Activated CD8-positive, alpha-beta memory T cell treated with anti-CD3 and anti-CD28 coated beads for 4 hours (primary cell): ENCODE measurements around the gene ADAMTS17.

ENCODE experiments used
- DNase-seq, 2 donors: peaks; one replicate each; pipeline ENCODE4 v3.0.0-alpha.2; 2020; ENCODE audit warnings: low read depth in 2 of 2

The ADAMTS17 gene

DNA sequence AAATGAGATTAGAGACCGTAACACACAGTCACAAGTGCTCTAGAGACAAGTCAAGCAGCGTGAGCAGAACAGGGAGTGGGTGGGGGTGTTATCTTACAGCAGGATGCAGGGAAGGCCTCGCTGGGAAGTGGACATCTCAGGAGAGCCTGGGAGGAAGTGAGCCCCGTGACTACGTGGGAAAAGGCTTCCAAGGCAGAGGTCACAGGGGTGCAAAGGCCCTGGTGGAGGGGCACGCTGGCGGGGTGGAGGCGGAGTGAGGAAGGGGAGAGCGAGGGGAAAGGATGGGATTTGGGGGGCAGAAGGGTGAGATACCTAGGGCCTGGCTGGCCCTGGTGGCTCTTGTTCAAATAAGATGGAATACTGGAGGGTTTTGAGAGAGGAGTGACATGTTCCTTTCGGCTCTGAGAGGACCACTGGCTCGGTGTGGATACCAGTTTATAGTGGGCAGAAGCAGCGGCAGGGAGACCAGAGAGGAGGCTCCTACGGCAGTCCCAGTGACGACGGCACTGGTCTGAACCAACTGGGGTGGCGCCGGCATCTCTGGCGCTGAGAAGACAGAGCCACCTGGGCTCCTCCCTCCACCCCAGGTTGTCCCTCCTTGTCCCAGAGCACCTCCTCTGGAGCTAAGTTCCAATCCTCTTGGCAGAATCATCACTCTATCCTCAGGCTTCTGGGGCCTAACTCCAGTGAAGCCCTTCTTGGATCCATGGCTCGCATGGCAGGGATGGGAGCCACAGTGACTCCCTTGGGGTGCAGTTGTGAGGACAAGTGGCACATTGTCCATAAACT is 342.3 kb downstream of the ADAMTS17 start:
- no peak for DNase-seq

DNA sequence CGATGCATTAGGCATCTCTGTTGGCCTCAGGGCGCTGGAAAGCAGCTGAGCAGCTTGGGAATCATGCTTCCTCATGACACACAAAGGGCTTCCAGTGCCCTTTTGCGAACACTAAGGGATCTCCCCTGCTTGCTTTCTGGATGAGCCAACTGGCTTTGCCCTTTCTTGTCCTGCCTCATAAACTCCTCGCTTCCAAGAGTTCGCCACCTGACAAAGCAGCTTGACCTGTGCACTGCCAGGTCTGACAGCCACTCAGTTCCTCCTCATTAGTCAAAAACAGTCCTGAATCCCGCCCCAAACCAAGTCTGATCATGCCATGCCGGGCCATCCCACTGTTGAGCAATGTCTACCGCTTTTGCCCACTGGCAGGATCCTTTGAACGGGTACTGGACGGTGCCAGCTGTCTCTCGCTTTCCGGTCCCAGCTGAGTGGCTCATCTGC is 343.1 kb downstream of the ADAMTS17 start:
- DNase-seq: no peak

- no peak for DNase-seq
Measured at GRCh38 chr15:99997112-99997651, 344.6 kb downstream of the ADAMTS17 start.

DNA sequence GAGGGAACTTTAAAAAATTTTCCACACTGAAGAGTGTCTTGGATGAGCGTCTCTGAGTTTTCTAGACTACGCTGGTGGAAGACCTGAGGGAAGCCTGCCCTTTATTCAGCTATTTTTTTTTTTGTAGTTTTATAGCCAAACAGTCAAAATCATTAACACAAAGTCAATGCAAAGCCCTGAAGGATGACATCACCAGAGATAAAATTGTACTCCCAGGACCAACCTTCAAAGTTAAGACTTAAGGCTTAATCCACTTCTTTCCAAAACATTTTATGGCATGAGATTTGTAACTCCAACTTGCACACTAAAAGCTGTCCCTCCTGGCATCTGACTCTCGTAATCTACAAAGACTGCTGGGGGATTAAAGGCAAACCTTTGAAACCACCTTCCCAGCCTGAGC is 345.1 kb downstream of the ADAMTS17 start:
- no peak for DNase-seq

DNA sequence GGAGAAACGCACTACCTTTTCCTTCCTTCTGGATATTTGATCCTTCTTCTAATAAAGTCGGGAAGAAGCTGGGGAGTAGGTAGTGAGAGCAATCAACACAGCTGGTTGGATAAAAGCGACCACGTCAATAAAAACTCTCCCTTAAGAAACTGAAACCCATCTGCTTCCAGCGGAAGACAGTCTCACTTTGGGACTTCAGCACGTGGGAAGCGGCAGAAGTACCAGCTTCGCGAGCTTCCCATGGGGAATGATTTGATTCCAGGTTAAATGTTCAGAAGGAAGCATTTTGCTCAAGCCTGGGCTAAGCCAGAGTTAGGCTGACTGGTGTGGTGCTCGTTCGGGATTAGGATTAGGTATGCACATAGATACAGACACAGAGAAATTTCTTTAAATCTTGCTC is 346.2 kb downstream of the ADAMTS17 start:
- no peak for DNase-seq

- no peak for DNase-seq
Measured at GRCh38 chr15:99994849-99995248, 346.9 kb downstream of the ADAMTS17 start.

DNA sequence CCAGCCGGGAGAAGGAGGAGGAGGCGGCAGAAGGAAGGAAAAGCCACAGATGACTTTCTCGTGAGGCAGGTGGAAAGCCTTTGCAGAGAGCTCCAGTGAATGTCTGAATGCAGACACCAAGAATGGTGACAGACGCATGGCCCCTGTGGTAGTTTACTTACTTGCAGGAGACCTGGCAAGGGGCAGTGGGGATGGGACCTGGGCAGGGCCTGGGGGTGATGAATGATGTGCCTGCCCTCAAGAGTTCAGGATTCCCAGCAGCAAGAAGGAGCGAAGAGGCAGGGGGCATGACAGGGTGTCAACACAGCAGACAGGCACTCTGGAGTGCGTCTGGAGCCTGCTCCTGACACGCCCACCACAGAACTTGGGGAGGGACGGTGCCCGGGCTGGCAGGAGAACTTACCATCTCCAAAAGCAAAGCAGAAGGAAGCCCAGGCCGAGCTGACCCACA is 348.1 kb downstream of the ADAMTS17 start:
- DNase-seq: no peak

DNA sequence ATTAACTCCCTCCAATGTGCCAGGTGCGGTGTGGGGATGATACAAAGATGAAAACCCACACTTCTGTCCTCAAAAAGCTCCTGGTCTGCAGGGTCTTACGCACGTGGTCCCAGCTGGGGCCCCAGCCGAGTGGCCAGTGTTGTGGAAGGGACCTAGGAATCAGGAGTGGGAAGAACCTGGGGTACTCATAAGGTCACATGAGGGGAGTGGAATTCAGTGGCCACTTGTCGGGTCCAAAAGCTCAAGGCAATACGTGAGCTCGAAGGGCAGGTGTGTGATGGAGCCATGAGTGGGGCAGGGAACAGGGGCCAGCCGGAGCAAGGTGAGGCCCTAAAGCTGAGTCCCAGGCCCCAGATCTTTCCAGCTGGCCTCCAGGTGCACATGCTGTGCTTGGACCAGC is 348.5 kb downstream of the ADAMTS17 start:
- no peak for DNase-seq

- no peak for DNase-seq
Measured at GRCh38 chr15:99992611-99993231, 349.1 kb downstream of the ADAMTS17 start.

- DNase-seq: no peak
Measured at GRCh38 chr15:99989095-99989494, 352.7 kb downstream of the ADAMTS17 start.

- no peak for DNase-seq
Measured at GRCh38 chr15:99987701-99988100, 354.1 kb downstream of the ADAMTS17 start.

GRCh38 chr15:99987119-99987506 is 354.7 kb downstream of the ADAMTS17 start:
- DNase-seq: no peak

DNA sequence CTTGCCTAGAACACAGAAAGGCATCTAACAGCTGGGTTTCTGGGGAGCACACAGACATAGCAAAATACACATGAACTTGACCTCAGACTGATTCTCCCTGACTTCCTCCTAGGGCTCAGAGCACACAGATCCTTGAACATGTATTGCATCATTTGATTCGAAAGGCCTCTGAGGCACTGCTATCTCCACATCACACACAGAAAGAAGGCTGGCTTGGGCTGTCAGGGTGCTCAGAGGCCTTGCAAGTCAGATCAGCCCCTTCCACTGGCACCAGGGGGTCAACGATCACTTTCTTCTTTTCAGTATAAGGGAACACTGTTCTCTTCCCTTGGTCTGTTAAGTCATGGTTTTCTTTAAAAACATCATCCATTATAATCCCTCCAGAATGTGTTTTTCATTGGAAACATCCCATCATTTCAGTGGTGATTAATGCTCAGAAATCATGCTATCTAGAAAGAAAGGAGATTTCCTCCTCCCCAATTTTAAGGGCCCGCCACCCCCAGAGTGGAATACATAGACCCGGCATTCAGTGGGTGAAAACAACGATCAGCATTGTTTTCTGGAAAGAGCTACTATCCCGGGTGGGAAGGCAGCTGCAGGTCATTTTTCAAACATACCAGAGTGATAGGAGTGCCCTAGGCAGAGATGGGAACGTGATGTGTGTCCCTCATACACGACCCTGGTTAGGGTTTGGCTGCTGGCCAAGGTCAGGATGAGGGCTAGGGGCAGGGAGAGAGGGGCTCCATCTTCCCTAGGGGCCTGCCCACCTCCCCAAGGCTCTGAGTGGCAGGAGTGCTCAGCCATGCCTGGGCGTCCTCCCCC is 355.3 kb downstream of the ADAMTS17 start:
- DNase-seq: no peak

GRCh38 chr15:99985878-99986277 is 355.9 kb downstream of the ADAMTS17 start:
- DNase-seq: no peak

DNA sequence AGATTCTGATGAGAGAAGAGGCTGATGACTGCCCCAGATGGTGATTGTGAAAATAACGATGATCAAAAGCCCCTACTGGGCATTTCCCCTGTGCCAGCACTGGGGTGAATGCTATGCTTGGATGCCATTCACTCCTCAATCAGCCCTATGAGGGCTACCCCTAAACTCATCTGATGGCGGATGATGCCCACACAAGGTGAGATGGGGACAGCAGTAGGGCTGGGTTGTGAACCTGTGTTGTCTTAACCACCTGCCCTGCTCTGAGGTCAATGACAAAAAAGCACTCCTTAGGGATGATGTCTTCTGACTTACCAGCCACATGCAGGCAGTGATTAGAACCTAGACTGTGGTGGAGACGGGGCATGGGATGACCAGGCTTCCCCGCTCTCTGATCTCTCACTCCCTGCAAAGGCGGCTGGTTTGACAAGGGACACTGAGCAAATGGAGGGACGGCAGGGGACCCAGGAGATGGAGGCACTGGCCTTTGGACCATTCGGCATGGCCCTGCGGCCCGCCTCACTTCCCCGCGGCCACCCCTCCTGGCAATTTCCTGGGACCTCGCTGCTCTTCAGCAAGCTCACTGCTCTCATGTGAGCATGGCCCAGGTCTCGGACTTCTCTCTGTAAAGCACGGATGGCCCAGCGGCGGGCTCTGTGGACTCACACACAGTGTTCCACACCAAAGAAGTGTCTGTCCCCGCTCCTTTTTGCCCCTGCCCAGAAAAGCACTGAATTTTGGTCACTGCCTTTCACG is 357.1 kb downstream of the ADAMTS17 start:
- DNase-seq: no peak

GRCh38 chr15:99983886-99984286 is 357.9 kb downstream of the ADAMTS17 start:
- no peak for DNase-seq

GRCh38 chr15:99983171-99983885 is 358.4 kb downstream of the ADAMTS17 start:
- DNase-seq: no peak

- no peak for DNase-seq
Measured at GRCh38 chr15:99982662-99983061, 359.1 kb downstream of the ADAMTS17 start.

GRCh38 chr15:99981839-99982658 is 359.7 kb downstream of the ADAMTS17 start:
- no peak for DNase-seq

- no peak for DNase-seq
Measured at GRCh38 chr15:99981191-99981647, 360.6 kb downstream of the ADAMTS17 start.
